Adipocyte (in vitro differentiated cells): ENCODE results near the gene IMPG2.

Source experiments
- DNase-seq: peaks from one replicate; pipeline ENCODE4 v3.0.0-alpha.2; 2015; ENCODE audit warnings: low read depth
- H3K27me3 ChIP-seq: replicated peaks from 2 replicates; pipeline ENCODE4 v1.7.0; 2013; ENCODE audit warnings: mild to moderate bottlenecking, low read length, moderate library complexity; ENCODE audit not compliant: control insufficient read depth, insufficient read depth
- H3K36me3 ChIP-seq: 2 replicates; pipeline ENCODE4 v1.7.0; 2013; ENCODE audit warnings: low read length, mild to moderate bottlenecking, moderate library complexity; ENCODE audit not compliant: control insufficient read depth, insufficient read depth, severe bottlenecking
- H3K4me1 ChIP-seq: 2 replicates; pipeline ENCODE4 v1.7.0; 2013; ENCODE audit warnings: mild to moderate bottlenecking, low read length, moderate library complexity; ENCODE audit not compliant: control insufficient read depth, insufficient read depth
- H3K4me3 ChIP-seq: 2 replicates; pipeline ENCODE4 v1.7.0; 2013; ENCODE audit warnings: mild to moderate bottlenecking, low read length, moderate library complexity
- H3K9ac ChIP-seq: 2 replicates; pipeline ENCODE4 v1.7.0; 2013; ENCODE audit warnings: mild to moderate bottlenecking, low read length, moderate library complexity
- H3K9me3 ChIP-seq: 2 replicates; pipeline ENCODE4 v1.7.0; 2013; ENCODE audit warnings: mild to moderate bottlenecking, low read length, moderate library complexity; ENCODE audit not compliant: control insufficient read depth

IMPG2 gene

DNA sequence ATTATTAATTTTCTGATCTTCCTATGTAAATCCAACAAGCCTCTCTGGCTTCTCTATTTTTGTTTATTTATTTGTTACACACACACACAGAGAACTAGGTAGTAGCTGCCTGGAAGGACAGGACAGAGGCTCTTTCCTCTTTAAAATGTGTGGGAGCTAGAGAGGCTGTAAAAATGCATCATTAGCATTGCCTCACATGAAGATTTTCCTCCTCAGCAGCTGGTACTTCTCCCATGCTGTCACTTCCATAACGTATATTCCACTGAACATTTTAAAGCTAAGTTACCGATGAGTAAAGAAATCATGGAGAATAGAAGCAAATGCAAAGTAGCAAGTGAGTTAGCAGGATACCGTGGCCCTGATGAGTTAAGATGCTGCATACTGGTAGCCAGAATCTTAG is 63.9 kb downstream of the IMPG2 start:
- Histone ChIP-seq H3K4me3 (no peak overlapping the region), H3K9me3 (no peaks in the 10 kb centered on the region), H3K36me3 (no peaks in the 10 kb centered on the region), H3K9ac (no peak overlapping the region), H3K27me3 (no peaks in the 10 kb centered on the region), H3K4me1 (peaks cover 18% of the 10 kb centered on the region)
- DNase-seq = no peak

DNA sequence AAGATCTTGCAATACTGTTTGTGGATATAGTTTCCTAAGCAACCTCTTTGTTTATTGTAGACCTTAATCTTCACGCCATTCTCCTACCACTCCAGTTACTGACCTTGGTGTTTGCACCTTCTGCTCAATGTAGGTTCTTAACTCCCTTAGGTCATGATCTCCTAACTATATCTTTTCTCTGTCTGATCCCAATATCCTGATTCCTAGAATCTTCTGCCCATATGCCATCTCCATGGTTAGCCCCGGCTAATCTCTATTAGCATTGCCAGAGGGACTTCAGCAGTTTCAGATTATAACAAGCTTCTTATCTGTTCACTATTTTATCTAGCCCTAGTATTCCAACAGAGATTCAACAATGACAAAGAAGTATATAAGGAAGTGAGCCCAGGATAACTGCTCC is 64.9 kb downstream of the IMPG2 start:
- H3K9ac ChIP-seq = no peak overlapping the region
- H3K27me3 ChIP-seq = no peaks in the 10 kb centered on the region
- H3K4me1 ChIP-seq = peaks cover 13% of the 10 kb centered on the region
- no peaks in the 10 kb centered on the region for H3K36me3 ChIP-seq
- H3K4me3 ChIP-seq = no peak overlapping the region
- no peaks in the 10 kb centered on the region for H3K9me3 ChIP-seq
- DNase-seq = no peak

- Histone ChIP-seq H3K9ac (no peak overlapping the region), H3K27me3 (no peaks in the 10 kb centered on the region), H3K36me3 (no peaks in the 10 kb centered on the region), H3K4me1 (peaks cover 13% of the 10 kb centered on the region), H3K4me3 (no peak overlapping the region), H3K9me3 (no peaks in the 10 kb centered on the region)
- DNase-seq = peak; percentile 29
Measured at GRCh38 chr3:101253396-101253795, 67.0 kb downstream of the IMPG2 start.

DNA sequence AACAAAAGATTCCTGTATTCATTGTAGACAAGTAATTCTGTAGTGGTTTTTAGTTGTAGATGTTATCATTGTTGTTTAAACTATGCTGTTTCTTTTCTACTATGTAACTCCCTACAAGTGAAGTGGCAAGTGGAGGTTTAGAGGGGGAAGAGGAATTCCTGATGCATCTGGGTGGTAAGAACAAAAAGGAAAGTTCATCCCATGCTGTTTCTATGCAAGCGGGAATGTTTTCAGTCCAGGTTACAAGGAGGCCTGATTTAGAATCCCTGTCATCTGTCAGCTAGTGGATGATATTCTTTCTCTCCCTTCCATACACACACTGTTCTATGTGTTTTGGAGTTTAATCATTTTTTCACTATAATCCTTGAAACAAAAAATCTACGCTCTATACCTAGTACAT is 67.4 kb downstream of the IMPG2 start:
- H3K36me3 ChIP-seq = no peaks in the 10 kb centered on the region
- no peak overlapping the region for H3K9ac ChIP-seq
- no peaks in the 10 kb centered on the region for H3K9me3 ChIP-seq
- DNase-seq = no peak
- H3K4me3 ChIP-seq = no peak overlapping the region
- H3K4me1 ChIP-seq = peaks cover 11% of the 10 kb centered on the region
- no peaks in the 10 kb centered on the region for H3K27me3 ChIP-seq

GRCh38 chr3:101252307-101252706 is 68.1 kb downstream of the IMPG2 start:
- DNase-seq = no peak
- Histone ChIP-seq H3K27me3 (no peaks in the 10 kb centered on the region), H3K4me3 (no peak overlapping the region), H3K4me1 (peaks cover 11% of the 10 kb centered on the region), H3K9ac (no peak overlapping the region), H3K36me3 (no peaks in the 10 kb centered on the region), H3K9me3 (no peaks in the 10 kb centered on the region)

- H3K9ac ChIP-seq = no peak overlapping the region
- no peaks in the 10 kb centered on the region for H3K36me3 ChIP-seq
- peaks cover 11% of the 10 kb centered on the region for H3K4me1 ChIP-seq
- no peak for DNase-seq
- no peaks in the 10 kb centered on the region for H3K9me3 ChIP-seq
- H3K27me3 ChIP-seq = no peaks in the 10 kb centered on the region
- no peak overlapping the region for H3K4me3 ChIP-seq
Measured at GRCh38 chr3:101251441-101251840, 68.9 kb downstream of the IMPG2 start.

DNA sequence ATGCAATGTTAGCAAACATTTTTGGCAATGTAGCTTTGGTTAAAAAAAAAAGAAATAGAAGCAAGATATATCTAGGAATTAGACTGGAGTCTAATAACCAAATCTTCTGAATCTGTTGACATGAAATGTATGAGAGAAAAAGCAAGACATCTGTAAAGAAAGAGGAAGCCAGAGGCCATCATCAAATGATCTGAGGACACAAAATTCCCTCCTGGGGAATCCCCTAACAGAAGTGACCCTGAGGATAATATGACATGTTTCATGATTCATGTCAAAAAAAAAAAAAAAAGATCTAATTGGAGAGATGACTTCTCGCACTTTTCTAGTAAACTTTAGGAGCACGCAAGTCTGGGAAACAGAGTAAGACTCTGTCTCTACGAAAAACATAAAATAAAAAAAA is 70.9 kb downstream of the IMPG2 start:
- no peak overlapping the region for H3K4me3 ChIP-seq
- no peaks in the 10 kb centered on the region for H3K27me3 ChIP-seq
- peaks cover 11% of the 10 kb centered on the region for H3K4me1 ChIP-seq
- H3K9me3 ChIP-seq = no peaks in the 10 kb centered on the region
- no peaks in the 10 kb centered on the region for H3K36me3 ChIP-seq
- peak; percentile 17 for DNase-seq
- H3K9ac ChIP-seq = no peak overlapping the region

- H3K27me3 ChIP-seq = no peaks in the 10 kb centered on the region
- H3K4me3 ChIP-seq = no peak overlapping the region
- H3K4me1 ChIP-seq = peaks cover 14% of the 10 kb centered on the region
- no peaks in the 10 kb centered on the region for H3K9me3 ChIP-seq
- H3K36me3 ChIP-seq = no peaks in the 10 kb centered on the region
- DNase-seq = no peak
- H3K9ac ChIP-seq = no peak overlapping the region
Measured at GRCh38 chr3:101248736-101249135, 71.6 kb downstream of the IMPG2 start.

DNA sequence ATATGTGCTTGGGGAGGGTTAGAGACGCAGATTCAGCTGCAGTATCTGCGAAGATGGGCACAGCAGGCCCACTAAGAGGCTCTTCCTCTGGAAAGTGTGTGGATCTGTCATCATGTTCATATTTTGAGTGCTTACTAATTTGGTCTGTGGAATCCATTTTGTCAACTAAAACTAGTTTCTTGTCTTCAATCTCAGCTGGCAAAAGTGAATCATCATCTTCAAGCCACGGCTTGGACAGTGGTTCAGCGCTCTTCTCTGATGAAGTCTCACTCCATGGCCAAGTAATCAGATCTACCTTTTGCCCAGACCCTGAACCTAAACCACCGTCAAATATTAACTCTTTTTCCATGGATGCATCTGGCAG is 76.2 kb downstream of the IMPG2 start:
- H3K4me1 ChIP-seq = peaks cover 16% of the 10 kb centered on the region
- no peak overlapping the region for H3K9ac ChIP-seq
- no peaks in the 10 kb centered on the region for H3K9me3 ChIP-seq
- no peak overlapping the region for H3K4me3 ChIP-seq
- no peaks in the 10 kb centered on the region for H3K27me3 ChIP-seq
- no peak for DNase-seq
- no peaks in the 10 kb centered on the region for H3K36me3 ChIP-seq

DNA sequence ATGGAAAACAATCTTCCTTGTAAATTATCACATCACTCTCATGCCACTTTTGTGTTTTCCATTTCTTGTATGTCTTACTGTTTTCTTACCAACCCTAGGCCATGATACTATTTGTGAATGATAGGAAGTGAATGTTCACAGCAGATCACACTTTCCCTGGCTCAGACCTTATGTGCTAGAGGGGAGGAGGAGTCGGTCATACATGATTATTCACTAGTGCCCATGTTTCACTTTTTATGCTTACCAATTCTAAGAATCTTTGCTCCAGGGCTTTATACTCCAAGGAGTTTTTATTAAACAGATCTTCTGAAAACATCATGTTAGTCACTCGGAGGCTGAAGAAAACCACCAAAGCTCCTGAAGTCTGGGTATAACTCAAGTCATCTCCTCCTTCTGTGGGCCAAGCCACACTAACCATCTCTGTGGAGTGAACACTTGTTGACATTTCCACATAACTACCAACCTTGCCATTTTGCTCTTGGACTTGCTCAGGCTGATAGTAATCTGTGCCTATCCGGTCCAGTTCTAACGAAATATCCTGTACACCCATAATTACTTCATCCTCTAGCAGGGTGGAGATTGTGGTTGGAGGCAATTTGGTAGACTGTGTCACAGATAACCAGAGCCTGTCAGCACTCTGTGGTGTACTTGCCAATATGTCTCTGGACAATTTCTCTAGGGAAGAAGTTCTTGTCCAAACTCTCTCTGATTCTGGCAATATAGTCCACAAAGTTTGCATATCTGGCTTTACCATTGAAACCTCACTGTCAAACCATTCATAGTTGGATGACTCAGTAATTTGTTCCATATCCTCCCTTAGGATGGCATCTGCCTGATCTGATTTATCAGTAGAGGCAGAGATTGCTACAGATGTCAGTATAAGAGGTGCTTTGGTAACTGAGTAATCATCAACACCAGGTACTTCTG is 76.8 kb downstream of the IMPG2 start:
- Histone ChIP-seq H3K4me3 (no peak overlapping the region), H3K27me3 (no peaks in the 10 kb centered on the region), H3K4me1 (peaks cover 9% of the 10 kb centered on the region), H3K9me3 (no peaks in the 10 kb centered on the region), H3K36me3 (no peaks in the 10 kb centered on the region), H3K9ac (no peak overlapping the region)
- no peak for DNase-seq

- no peak for DNase-seq
Measured at GRCh38 chr3:101240719-101241399, 79.5 kb downstream of the IMPG2 start.

More at GRCh38 chr3:101240719-101241399, 79.5 kb downstream of the IMPG2 start:
- Histone ChIP-seq H3K4me1 (peaks cover 9% of the 10 kb centered on the region), H3K4me3 (no peak overlapping the region), H3K27me3 (no peaks in the 10 kb centered on the region), H3K9me3 (no peaks in the 10 kb centered on the region), H3K9ac (no peak overlapping the region), H3K36me3 (no peaks in the 10 kb centered on the region)
